Fibroblast of skin of left quadriceps (primary cell): ENCODE data around the gene DUSP14.
"Not testable (repeated sequence)": the region's sequence is repeated elsewhere in the genome, so short reads cannot be mapped to it uniquely, and the experiment has no call there.

Experiments used
- DNase-seq, 2 experiments: peaks; one replicate each; pipeline ENCODE4 v3.0.0-alpha.2; 2013; ENCODE audit warnings: low read depth in 2 of 2

The DUSP14 gene

GRCh38 chr17:37485938-37486570, 3.6 kb upstream of the DUSP14 start:
- no peak for DNase-seq

GRCh38 chr17:37488009-37488604, 1.6 kb upstream of the DUSP14 start:
- DNase-seq: peak; percentile 90 to 91

DNA sequence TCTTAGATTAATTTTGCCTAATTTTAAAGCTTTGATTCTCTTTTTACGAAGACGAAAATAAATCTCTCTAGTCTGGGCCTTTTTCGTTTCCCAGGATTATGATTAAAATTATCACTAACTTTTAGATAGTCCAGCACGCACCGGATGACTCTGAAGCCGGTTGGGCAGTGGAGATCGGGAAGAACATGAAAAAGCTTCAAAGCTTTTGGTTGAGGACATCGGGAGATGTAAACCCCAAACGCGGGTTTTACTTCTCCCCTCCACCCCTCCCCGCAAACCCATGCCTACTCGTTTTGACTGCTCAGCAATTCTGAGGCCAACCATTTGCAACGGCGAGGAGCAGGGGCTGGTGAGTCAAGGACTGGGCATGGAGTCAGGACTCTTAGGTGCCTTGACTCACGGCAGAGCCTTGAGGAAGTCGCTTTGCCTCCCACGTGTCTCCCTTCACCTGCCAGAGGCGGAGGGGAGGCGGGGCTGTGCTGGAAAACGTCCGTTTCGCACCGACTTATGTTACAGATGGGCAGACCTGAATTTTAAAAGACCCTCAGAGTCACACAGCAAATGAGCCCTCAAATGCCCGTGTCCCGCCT, 989 bp upstream of the DUSP14 start:
- DNase-seq: peak; percentile 73 to 78

DNA sequence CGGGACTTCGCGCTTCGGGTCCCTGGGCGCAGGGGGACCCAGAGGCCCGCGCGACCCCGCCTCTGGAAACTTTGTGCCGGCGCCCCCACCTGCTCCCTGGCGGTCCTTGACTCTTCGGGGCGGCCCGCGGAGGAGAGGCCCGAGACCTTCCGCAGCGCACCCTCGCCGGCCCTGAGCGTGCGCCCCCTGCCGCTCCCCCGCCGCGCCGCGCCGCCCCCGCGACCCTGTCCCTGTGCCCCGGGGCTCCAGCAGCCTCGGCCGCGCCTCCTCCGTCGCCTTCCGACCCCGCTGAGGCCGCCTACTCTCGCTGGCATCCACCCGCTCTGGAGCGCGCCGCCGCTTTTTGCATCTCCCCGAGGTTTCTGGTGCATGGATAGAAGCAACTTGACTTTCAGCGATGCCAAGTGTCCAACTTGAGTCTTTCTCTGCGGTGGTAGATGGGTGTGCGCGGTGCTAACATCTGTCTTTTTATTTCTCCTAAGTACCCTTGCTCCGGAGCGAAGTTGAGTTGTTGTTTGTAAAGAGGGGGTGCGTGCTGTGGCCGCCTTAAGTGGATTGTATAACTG, 414 bp downstream of the DUSP14 start:
- no peak for DNase-seq

DNA sequence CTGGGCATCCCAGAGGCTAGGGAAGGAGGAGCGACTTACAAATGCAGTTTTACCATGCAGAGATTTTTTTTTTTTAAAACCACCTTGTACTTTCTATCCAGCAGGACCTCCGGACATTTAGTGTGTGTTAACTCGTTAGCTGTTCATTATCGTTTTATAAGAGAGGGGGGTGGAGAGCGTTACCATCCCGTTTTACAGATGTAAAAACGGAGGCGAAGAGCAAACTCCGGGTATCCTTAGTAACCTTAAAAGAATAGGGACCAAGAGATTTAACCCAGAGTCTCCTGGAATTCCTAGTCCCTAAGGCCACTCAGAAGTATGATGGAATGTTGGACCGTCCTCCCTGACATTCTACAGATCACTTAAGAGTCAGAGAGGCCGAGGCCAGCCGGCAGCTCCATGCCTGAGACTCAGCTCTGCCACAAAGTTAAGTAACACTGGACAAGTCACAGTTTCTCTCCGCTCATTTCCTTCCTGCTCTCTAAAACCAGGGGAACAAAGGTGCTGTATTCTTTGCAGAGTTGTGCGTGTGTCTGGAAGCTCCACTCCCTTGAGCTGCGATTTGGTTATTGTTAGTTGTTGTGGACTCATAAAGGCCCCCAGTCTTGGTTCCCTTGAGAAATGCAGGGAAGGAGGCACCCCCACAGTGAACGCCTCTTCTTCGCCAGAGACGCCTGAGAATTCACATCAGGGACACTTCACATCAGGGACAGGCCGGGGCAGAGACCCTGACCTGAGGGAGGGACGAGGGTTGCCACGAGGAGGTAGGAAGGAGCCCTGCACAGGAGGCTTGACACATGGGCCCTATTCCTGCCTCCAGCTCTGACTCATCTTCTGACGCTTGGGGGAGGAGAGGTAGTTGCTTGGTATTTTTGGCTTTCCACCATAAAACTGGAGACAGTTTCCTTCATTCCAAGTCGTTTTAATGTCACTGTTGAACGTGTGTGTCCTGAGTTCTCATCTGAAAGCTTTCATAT, 1.2 kb downstream of the DUSP14 start:
- peak; percentile 66 to 69 for DNase-seq

- DNase-seq: no peak
Observed at GRCh38 chr17:37492167-37492566, 2.5 kb downstream of the DUSP14 start.

GRCh38 chr17:37493249-37494027, 3.7 kb downstream of the DUSP14 start:
- DNase-seq: peak; percentile 95

DNA sequence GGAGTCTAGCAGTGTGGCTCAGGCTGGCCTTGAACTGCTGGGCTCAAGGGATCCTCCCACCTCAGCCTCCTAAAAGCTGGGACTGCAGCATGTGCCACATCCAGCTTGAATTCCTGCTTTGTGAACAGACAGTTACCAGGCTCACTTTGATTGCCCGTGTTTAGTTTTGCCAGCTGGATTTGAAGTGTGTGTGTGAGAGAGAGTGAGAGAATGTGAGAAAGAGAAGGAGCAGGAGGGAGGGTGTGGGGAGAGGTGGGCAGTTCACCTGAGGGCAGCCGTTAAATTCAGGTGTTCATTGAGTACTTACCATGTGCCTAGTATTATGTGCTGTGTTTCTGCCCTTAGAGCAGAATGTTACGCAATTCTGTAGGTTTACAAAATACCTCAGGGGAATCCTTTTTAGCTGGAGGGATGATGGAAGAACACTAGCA, 4.7 kb downstream of the DUSP14 start:
- no peak for DNase-seq

GRCh38 chr17:37494971-37495370, 5.3 kb downstream of the DUSP14 start:
- DNase-seq: no peak

- no peak for DNase-seq
Observed at GRCh38 chr17:37500378-37500777, 10.7 kb downstream of the DUSP14 start.

DNA sequence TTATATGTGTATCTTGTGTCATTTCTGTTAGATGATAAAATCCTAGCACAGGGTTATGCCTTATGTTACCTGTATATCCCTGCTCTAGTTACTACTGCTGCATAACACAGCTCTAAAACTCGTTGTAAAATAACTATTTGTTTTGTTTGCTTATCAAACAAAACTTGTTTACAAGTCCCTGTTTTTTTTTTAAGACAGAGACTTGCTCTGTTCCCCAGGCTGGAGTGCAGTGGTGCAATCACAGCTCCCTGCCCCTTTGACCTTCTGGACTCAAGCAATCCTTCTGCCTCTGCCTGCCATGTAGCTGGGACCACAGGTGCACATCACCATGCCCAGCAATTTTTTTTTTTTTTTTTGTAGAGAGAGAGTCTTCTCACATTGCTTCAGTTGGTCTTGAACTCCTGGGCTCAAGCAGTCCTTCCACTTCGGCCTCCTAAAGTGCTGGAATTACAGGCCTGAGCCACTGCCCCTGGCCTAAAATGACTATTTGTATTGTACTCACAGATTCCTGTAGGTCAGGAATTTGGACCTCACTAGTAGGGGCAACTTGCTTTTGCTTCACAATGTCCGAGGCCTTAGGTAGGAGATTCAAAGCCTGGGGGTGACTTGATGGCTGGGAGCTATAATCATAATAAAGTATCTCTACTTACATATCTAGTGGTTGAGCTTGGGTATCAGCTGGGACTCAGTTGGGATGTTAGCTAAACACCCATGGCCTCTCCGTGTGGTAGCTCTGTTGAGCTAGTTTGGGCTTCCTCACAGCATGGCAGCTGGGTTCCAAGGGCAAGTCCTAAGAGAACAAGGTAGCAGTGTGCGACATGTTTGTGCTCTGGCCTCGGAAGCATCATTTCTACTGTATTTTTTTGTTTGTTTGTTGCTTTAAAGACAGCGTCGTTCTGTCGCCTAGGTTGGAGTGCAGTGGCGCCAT, 12.6 kb downstream of the DUSP14 start:
- DNase-seq: no peak

DNA sequence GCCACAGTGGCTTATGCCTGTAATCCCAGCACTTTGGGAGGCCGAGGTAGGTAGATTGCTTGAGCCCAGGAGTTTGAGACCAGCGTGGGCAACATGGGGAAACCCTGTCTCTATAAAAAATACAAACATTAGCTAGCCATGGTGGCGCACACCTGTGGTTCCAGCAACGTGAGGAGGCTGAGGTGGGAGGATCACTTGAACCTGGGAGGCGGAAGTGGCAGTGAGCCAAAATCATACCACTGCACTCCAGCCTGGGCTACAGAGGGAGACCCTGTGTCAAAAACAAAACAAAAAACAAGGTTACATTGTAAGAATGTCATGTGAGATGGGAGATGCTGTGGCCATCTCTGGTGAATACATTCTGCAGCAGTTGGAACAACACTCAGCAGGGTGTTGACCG, 13.5 kb downstream of the DUSP14 start:
- no peak for DNase-seq

DNA sequence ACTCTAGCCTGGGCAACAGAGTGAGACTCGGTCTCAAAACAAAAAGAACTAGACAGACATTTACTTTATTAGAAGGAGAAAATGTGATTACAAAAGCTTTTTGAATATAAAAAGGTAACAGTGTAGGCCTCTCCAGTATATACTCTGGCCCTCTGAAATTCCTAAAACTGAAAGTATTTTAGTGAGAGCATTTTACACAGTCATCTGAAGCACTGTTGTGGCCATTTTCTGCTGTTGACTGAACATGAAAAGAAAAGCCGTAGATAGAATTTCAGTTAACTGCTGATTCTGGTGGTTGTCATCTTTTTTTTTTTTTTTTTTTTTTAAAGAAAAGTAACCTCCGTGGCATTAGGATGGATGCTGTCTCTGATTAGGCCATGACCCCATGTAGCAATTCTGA, 15.6 kb downstream of the DUSP14 start:
- no peak for DNase-seq

- no peak for DNase-seq
Observed at GRCh38 chr17:37506678-37507077, 17.0 kb downstream of the DUSP14 start.

DNA sequence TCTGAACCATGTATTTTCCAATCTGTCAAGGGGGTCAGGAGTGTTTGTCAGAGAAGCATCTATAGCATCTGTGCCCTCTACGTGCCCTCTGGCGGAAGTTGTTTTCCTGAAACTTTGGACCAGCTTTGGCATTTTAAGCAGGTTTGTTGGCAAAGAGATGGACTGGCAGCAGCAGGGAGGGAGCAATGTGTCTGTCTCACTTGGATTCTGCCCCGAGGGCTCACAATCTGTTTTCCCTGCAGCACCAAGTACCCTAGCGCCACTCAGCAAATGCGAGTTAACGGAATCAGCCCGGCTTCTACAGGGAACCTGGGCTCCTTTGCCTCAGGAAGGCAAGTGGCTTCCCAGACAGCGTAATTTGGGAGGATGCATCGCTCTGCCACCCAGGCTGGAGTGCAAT, 17.4 kb downstream of the DUSP14 start:
- no peak for DNase-seq

DNA sequence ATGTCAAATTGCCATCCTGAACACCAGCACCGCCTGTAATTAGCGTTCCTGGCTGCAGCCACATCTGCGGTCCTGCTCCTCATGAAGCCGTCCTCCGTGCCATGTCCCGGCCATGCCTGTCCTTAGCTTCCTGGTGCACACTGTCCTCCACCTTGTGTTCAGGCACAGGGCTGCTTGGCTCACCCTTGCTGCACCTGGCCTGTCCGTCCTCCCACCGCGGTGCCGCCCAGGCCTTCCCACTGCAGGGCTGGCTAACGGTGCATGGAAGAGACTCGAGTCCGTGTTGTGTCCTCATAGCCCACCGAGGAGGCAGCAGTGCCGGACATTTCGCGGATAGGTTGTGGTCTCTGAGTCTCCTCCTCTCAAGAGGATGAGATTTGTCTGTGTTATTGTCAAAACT, 20.4 kb downstream of the DUSP14 start:
- no peak for DNase-seq

- DNase-seq: not testable (repeated sequence)
Observed at GRCh38 chr17:37511642-37512041, 22.0 kb downstream of the DUSP14 start.

DNA sequence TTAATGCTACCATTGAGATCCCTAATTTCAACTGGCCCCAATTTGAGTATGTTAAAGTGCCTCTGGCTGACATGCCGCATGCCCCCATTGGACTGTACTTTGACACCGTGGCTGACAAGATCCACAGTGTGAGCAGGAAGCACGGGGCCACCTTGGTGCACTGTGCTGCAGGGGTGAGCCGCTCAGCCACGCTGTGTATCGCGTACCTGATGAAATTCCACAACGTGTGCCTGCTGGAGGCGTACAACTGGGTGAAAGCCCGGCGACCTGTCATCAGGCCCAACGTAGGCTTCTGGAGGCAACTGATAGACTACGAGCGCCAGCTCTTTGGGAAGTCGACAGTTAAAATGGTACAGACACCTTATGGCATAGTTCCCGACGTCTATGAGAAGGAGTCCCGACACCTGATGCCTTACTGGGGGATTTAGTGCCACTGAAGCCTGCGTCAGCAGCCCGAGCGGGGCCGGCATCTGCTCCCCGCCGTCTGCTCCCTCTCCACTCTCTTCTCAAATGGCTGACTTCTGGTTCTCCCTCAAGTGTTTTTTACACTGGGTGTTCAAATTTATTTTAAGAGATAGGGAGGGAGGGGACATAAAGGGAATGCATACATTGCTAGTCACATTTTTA, 22.9 kb downstream of the DUSP14 start:
- DNase-seq: no peak

- no peak for DNase-seq
Observed at GRCh38 chr17:37513711-37514110, 24.0 kb downstream of the DUSP14 start.
